Upper lobe of right lung (tissue), 1 donor: ENCODE measurements around the gene TACC2. TPM values are rescaled to one million over a fixed set of nuclear protein-coding genes. Genes with fewer than 3 reads are reported as not detected.
"Not testable (repeated sequence)": the region's sequence is repeated elsewhere in the genome, so short reads cannot be mapped to it uniquely, and the experiment has no call there.

Experiments used
- ATAC-seq: fragments of 200-7000 bp; cut with Tn5 transposase; one replicate; pipeline ENCODE4 v1.9.1; 2020; ENCODE audit warnings: mild to moderate bottlenecking, moderate library complexity
- DNase-seq: peaks from one replicate; pipeline ENCODE4 v3.0.0-alpha.2; 2020
- H3K27ac ChIP-seq: fragments of 200-600 bp; one replicate; pipeline ENCODE4 v1.8.0; 2022
- H3K27me3 ChIP-seq: fragments of 200-600 bp; one replicate; pipeline ENCODE4 v1.8.0; 2022; ENCODE audit warnings: mild to moderate bottlenecking
- H3K36me3 ChIP-seq: fragments of 200-600 bp; one replicate; pipeline ENCODE4 v1.8.0; 2022
- H3K4me1 ChIP-seq: fragments of 200-600 bp; one replicate; pipeline ENCODE4 v1.8.0; 2022
- H3K4me3 ChIP-seq: fragments of 200-600 bp; one replicate; pipeline ENCODE4 v1.8.0; 2022; ENCODE audit warnings: mild to moderate bottlenecking
- H3K9me3 ChIP-seq: fragments of 200-600 bp; one replicate; pipeline ENCODE4 v1.8.0; 2022
- intact Hi-C: fragments of 100-400 bp; cut with DNase I; formaldehyde crosslinking; loops from one replicate; pipeline ENCODE4 v1.11.0; 2022
- total RNA-seq: library from RNA; stranded (reverse); fragmentation: NEBNext Ultra II Directional; extraction: Animal tissue kit (Norgen Biotek cat#: 25700); gene quantifications from one replicate; pipeline ENCODE4 v1.2.1, GENCODE V29; 2021
- TF ChIP-seq, protein P1 (sequence below): fragments of 200-600 bp; IDR thresholded peaks from one replicate; pipeline ENCODE4 v1.8.0; 2022; ENCODE audit warnings: antibody characterized with exemption
- donor health status: DM: no; HTN: yes; CAD: no; lungs with severe emphysema.

Gene TACC2
- total RNA-seq, 1 donor from 2014 or later, result 236 TPM

DNA sequence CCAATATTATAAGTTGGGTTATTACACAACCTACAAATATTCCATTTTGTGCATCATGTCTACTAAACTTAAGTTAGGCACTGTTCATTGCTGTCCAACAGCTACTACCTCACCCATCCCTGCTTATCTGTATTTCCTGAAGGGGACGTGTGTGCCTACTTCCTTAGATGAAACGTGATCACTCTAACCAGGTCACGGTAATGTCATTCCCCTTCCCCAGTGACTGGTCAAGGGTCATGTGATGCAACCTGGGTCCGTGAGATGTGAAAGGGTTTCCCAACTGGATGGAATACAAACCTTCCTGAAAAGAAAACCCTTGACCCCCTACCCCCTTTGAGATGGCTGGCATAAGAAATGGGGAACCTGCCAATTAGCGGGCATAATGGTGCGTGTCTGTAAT is 12.4 kb upstream of the TACC2 start:
- ATAC-seq (no peak), DNase-seq (no peak)
- H3K36me3 ChIP-seq, result no peaks in the 10 kb centered on the region
- peaks cover 22% of the 10 kb centered on the region for H3K4me1 ChIP-seq
- H3K27ac ChIP-seq, result no peak overlapping the region
- TF ChIP-seq, protein P1, sequence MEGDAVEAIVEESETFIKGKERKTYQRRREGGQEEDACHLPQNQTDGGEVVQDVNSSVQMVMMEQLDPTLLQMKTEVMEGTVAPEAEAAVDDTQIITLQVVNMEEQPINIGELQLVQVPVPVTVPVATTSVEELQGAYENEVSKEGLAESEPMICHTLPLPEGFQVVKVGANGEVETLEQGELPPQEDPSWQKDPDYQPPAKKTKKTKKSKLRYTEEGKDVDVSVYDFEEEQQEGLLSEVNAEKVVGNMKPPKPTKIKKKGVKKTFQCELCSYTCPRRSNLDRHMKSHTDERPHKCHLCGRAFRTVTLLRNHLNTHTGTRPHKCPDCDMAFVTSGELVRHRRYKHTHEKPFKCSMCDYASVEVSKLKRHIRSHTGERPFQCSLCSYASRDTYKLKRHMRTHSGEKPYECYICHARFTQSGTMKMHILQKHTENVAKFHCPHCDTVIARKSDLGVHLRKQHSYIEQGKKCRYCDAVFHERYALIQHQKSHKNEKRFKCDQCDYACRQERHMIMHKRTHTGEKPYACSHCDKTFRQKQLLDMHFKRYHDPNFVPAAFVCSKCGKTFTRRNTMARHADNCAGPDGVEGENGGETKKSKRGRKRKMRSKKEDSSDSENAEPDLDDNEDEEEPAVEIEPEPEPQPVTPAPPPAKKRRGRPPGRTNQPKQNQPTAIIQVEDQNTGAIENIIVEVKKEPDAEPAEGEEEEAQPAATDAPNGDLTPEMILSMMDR, result no peak
- H3K27me3 ChIP-seq, result no peaks in the 10 kb centered on the region
- H3K9me3 ChIP-seq, result no peaks in the 10 kb centered on the region
- intact Hi-C loops, result no loop called here
- H3K4me3 ChIP-seq, result no peak overlapping the region

DNA sequence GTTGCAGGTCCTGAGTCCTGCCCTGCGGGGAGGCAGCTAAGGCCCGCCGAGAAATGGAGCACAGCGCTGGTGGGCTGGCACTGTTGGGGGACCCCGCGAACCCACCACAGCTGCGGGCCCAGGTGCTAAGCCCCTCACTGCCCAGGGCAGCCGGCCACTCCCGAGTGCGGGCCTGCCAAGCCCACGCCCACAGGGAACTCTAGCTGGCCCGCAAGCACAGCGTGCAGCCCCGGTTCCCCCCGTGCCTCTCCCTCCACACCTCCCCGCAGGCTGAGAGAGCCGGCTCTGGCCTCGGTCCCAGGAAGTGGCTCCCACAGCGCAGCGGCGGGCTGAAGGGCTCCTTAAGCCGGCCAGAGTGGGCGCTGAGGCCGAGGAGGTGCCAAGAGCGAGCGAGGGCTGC is 10.5 kb upstream of the TACC2 start:
- ATAC-seq, result peak; percentile 16
- no peak overlapping the region for H3K4me3 ChIP-seq
- TF ChIP-seq, protein P1, result no peak
- H3K4me1 ChIP-seq, result peaks cover 14% of the 10 kb centered on the region
- DNase-seq, result peak; percentile 86
- H3K9me3 ChIP-seq, result no peaks in the 10 kb centered on the region
- intact Hi-C loops, result no loop called here
- H3K36me3 ChIP-seq, result no peaks in the 10 kb centered on the region
- no peak overlapping the region for H3K27ac ChIP-seq
- H3K27me3 ChIP-seq, result no peaks in the 10 kb centered on the region

DNA sequence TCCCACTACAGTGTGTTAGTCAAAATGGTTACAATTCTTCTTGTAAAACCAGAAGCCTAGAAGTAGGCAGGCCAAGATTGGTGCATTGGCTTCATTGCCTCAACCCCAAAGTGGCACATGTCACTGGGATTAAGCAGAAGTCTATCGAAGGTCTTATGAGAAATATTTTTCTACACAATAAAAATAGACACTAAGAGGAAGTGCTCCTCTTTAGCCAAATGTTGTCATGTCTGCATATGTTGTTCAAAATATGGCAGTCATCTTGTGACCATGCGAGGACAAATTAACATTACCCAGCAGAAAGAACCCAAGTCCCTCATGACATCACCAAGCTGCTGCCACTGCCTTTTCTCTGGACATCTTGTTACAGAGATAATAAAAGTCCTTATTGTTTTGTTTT is 7.6 kb upstream of the TACC2 start:
- no peak for DNase-seq
- Histone ChIP-seq H3K9me3 (no peaks in the 10 kb centered on the region), H3K4me3 (no peak overlapping the region), H3K4me1 (no peaks in the 10 kb centered on the region), H3K27ac (no peak overlapping the region), H3K36me3 (no peaks in the 10 kb centered on the region), H3K27me3 (no peaks in the 10 kb centered on the region)
- TF ChIP-seq, protein P1, result no peak
- intact Hi-C loops, result no loop called here
- no peak for ATAC-seq

DNA sequence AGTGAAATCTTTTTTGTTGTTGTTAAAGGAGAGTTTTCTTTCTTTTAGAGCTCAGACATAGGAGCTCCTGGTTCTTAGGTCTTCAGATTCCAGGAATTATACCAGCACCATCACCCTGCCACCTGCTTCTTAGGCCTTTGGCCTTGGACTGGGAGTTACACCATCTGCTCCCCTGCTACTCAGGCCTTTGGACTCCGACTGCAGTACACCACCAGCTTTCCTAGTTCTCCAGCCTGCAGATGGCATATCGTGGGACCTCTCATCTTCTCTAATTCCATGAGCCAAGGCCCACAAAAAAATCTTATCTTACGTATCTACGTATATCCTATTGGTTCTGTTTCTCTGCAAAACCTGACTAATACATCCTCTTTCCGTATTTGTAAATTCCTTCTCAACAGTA is 5.1 kb upstream of the TACC2 start:
- Histone ChIP-seq H3K4me3 (no peak overlapping the region), H3K27me3 (no peaks in the 10 kb centered on the region), H3K4me1 (no peaks in the 10 kb centered on the region), H3K36me3 (no peaks in the 10 kb centered on the region), H3K27ac (no peak overlapping the region), H3K9me3 (no peaks in the 10 kb centered on the region)
- TF ChIP-seq, protein P1, result no peak
- ATAC-seq, result no peak
- no peak for DNase-seq
- intact Hi-C loops, result no loop called here

DNA sequence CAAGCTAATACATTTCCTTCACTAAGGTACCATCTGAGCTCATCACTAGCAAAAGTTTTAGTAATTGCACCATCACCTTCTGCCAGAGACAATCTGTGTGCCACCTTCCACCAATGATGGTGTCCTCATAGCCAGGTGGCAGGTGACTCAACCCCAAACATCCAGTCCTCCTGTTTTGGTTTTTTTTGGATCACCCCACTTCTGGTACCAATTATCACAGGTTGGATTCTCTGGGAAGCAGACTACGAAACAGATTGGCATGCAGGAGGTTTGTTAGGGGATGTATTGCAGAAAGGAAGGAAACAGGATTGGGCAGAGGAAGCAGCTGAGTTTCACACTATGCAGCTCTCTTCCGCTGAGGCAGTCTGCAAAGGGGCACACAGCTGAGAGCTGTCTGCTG is 4.5 kb upstream of the TACC2 start:
- DNase-seq (no peak), ATAC-seq (no peak)
- Histone ChIP-seq H3K9me3 (no peaks in the 10 kb centered on the region), H3K4me3 (no peak overlapping the region), H3K27me3 (no peaks in the 10 kb centered on the region), H3K27ac (no peak overlapping the region), H3K4me1 (no peaks in the 10 kb centered on the region), H3K36me3 (no peaks in the 10 kb centered on the region)
- intact Hi-C loops, result no loop called here
- TF ChIP-seq, protein P1, result no peak

DNA sequence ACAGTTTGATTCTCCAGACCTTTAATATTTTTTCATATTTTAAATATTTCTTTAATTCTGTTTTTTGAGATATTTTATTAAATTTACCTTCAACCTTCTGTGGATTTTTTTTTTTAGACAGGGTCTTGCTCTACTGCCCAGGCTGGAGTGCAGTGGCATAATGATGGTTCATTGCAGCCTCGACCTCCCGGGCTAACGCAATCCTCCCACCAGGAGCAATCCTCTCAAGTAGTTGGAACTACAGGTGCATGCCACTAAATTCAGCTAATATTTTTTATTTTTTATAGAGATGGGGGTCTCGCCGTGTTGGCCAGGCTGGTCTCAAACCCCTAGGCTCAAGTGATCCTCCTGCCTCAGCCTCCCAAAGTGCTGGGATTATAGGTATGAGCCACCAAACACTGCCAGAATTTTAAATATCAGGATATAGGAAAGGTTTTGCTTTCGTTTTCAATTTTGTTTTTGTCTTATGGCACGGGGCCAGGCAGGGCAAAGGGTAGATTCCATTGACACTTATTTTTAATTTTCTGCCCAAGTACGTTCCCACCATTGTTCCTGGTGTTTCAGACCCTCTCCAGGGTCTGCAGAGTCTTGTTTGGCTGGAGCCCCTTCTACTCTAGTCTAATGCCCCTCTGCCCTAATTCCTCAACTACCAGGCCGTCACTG is 1.2 kb downstream of the TACC2 start:
- no peaks in the 10 kb centered on the region for H3K9me3 ChIP-seq
- ATAC-seq, result no peak
- peak overlapping the region; percentile 28 for H3K4me3 ChIP-seq
- H3K27ac ChIP-seq, result peak overlapping the region; percentile 58
- H3K36me3 ChIP-seq, result no peaks in the 10 kb centered on the region
- H3K4me1 ChIP-seq, result peaks cover 14% of the 10 kb centered on the region
- DNase-seq, result no peak
- TF ChIP-seq, protein P1, result no peak
- H3K27me3 ChIP-seq, result no peaks in the 10 kb centered on the region
- intact Hi-C loops, result no loop called here

DNA sequence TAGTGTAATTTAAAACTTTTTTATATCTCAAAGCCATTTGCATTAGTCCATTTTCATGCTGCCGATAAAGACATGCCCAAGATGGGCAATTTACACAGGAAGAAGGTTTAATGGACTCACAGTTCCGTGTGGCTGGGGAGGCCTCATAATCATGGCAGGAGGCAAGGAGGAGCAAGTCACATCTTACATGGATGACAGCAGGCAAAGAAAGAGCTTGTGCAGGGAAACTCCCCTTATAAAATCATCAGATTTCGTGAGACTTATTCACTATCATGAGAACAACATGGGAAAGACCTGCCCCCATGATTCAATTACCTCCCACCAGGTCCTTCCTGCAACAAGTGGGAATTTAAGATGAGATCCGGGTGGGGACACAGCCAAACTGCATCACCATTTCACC is 2.8 kb downstream of the TACC2 start:
- H3K27me3 ChIP-seq, ATAC-seq, H3K9me3 ChIP-seq, H3K4me3 ChIP-seq, intact Hi-C loops, DNase-seq, H3K27ac ChIP-seq, H3K36me3 ChIP-seq: not testable (repeated sequence)
- peaks cover 14% of the 10 kb centered on the region for H3K4me1 ChIP-seq
